KMS-11 (cell line): ENCODE results near the gene TRABD2B.

Experiments used
- H2AFZ ChIP-seq: fragments of 200-600 bp; sonication (generic); 2 replicates; pipeline ENCODE4 v1.6.1; 2016; ENCODE audit warnings: antibody characterized with exemption, mixed run types, low read depth
- H3K27ac ChIP-seq: fragments of 200-600 bp; sonication (generic); 2 replicates; pipeline ENCODE4 v1.6.1; 2016; ENCODE audit warnings: mild to moderate bottlenecking, mixed run types
- H3K27me3 ChIP-seq: fragments of 200-600 bp; sonication (generic); 2 replicates; pipeline ENCODE4 v1.6.1; 2017; ENCODE audit warnings: mild to moderate bottlenecking, low read depth, mixed run types, moderate library complexity; ENCODE audit not compliant: insufficient read depth
- H3K36me3 ChIP-seq: fragments of 200-600 bp; sonication (generic); 2 replicates; pipeline ENCODE4 v1.6.1; 2017; ENCODE audit warnings: mild to moderate bottlenecking, mixed run types; ENCODE audit not compliant: insufficient read depth
- H3K4me1 ChIP-seq: fragments of 200-600 bp; sonication (generic); 2 replicates; pipeline ENCODE4 v1.6.1; 2016; ENCODE audit warnings: mild to moderate bottlenecking, low read depth, mixed run types; ENCODE audit not compliant: poor library complexity, severe bottlenecking
- H3K4me2 ChIP-seq: fragments of 200-600 bp; sonication (generic); 2 replicates; pipeline ENCODE4 v1.7.0; 2016; ENCODE audit warnings: mild to moderate bottlenecking, mixed run types
- H3K4me3 ChIP-seq: fragments of 200-600 bp; sonication (generic); IDR thresholded peaks from 2 replicates; pipeline ENCODE4 v1.6.1; 2017; ENCODE audit warnings: low read depth, low read length, mixed read lengths; ENCODE audit not compliant: insufficient read depth
- H3K79me2 ChIP-seq: fragments of 200-600 bp; sonication (generic); 2 replicates; pipeline ENCODE4 v1.6.1; 2016; ENCODE audit warnings: low read depth, mixed run types; ENCODE audit not compliant: insufficient read depth
- H3K9ac ChIP-seq: fragments of 200-600 bp; sonication (generic); 2 replicates; pipeline ENCODE4 v1.6.1; 2016; ENCODE audit warnings: mild to moderate bottlenecking, mixed run types
- H4K20me1 ChIP-seq: fragments of 200-600 bp; sonication (generic); 2 replicates; pipeline ENCODE4 v1.6.1; 2016; ENCODE audit warnings: mild to moderate bottlenecking, mixed run types; ENCODE audit not compliant: insufficient read depth
- CTCF ChIP-seq: fragments of 200-600 bp; sonication (generic); conservative IDR thresholded peaks from 2 replicates; pipeline ENCODE4 v1.6.1; 2017; ENCODE audit warnings: low read depth, mild to moderate bottlenecking, antibody characterized with exemption, low read length, moderate library complexity, mixed read lengths

TRABD2B gene

GRCh38 chr1:47941609-47942239 lies 55.5 kb downstream of the TRABD2B start:
- H2AFZ ChIP-seq = no peak overlapping the region
- H3K27me3 ChIP-seq = no peaks in the 10 kb centered on the region
- H4K20me1 ChIP-seq = no peaks in the 10 kb centered on the region
- no peak overlapping the region for H3K9ac ChIP-seq
- H3K79me2 ChIP-seq = no peaks in the 10 kb centered on the region
- H3K4me3 ChIP-seq = no peak overlapping the region
- no peak for TF ChIP-seq CTCF
- no peak overlapping the region for H3K27ac ChIP-seq
- no peak overlapping the region for H3K4me2 ChIP-seq
- no peaks in the 10 kb centered on the region for H3K4me1 ChIP-seq
- no peaks in the 10 kb centered on the region for H3K36me3 ChIP-seq

GRCh38 chr1:47940779-47941178 lies 56.4 kb downstream of the TRABD2B start:
- Histone ChIP-seq H3K4me3 (no peak overlapping the region), H2AFZ (no peak overlapping the region), H4K20me1 (no peaks in the 10 kb centered on the region), H3K27me3 (no peaks in the 10 kb centered on the region), H3K27ac (no peak overlapping the region), H3K36me3 (no peaks in the 10 kb centered on the region), H3K79me2 (no peaks in the 10 kb centered on the region), H3K4me2 (no peak overlapping the region), H3K4me1 (no peaks in the 10 kb centered on the region), H3K9ac (no peak overlapping the region)
- TF ChIP-seq CTCF = no peak

- H4K20me1 ChIP-seq = no peaks in the 10 kb centered on the region
These were observed 56.9 kb downstream of the TRABD2B start for GRCh38 chr1:47940326-47940725.

GRCh38 chr1:47938520-47938919 lies 58.7 kb downstream of the TRABD2B start:
- Histone ChIP-seq H4K20me1 (no peaks in the 10 kb centered on the region), H3K4me3 (no peak overlapping the region), H3K27me3 (no peaks in the 10 kb centered on the region), H2AFZ (no peak overlapping the region), H3K79me2 (no peaks in the 10 kb centered on the region), H3K36me3 (no peaks in the 10 kb centered on the region), H3K9ac (no peak overlapping the region), H3K27ac (no peak overlapping the region), H3K4me1 (no peaks in the 10 kb centered on the region), H3K4me2 (no peak overlapping the region)
- TF ChIP-seq CTCF = no peak

More at GRCh38 chr1:47940326-47940725, 56.9 kb downstream of the TRABD2B start:
- no peak overlapping the region for H3K4me3 ChIP-seq
- H3K79me2 ChIP-seq = no peaks in the 10 kb centered on the region
- H2AFZ ChIP-seq = no peak overlapping the region
- no peak overlapping the region for H3K27ac ChIP-seq
- H3K36me3 ChIP-seq = no peaks in the 10 kb centered on the region
- no peak for TF ChIP-seq CTCF
- no peaks in the 10 kb centered on the region for H3K4me1 ChIP-seq
- no peaks in the 10 kb centered on the region for H3K27me3 ChIP-seq
- H3K4me2 ChIP-seq = no peak overlapping the region
- no peak overlapping the region for H3K9ac ChIP-seq
